GM19193 (cell line): Measurements from ENCODE around the gene SNRPA.

Experiments
- POLR2A ChIP-seq: IDR thresholded peaks from 4 replicates; pipeline ENCODE4 v1.6.1; 2011; ENCODE audit not compliant: insufficient read depth, insufficient read length; ENCODE audit errors: extremely low read depth

The SNRPA gene

GRCh38 chr19:40810649-40811408 is 59.8 kb downstream of the SNRPA start:
- peak; percentile 8 for TF ChIP-seq POLR2A

DNA sequence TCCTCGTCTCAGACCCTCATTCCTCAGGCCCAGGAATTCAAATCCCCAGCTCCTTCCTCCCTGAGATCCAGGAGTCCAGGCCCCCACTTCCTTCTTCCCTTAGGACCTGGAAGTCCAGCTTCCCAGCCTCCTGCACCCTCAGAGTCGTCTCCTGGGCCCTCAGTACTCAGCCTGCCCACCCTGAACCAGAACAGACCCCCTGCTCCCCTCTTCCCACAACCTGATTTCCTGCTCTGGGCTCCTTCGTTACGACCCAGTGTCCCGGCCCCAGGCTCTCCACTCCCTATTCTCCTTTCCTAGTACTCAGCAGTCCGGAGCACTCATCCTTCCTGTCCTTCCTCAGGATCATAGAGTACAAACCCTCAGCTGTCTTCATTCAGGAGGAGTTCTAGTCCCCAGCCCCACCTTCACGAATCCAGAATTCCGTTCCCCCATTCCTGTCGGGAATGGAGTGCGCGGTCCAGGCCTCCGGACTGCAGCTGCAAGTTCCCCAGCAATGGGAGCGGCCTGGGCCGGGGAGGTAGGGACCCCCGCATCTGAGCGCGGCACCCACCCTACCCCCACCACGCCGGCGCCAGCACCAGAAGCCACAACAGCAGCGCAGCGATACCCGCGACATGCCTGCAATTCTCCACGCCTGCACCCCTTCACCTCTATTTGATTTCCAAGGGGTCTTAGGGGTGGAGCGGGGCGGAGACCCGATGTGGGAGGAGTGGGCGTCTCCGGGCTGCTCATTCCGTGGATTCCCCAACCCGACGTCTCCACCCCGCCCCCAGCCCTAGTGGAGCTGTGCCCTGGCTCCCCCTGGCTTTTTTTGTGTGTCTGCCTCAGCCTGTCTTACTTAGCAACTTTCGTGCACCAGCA is 60.7 kb downstream of the SNRPA start:
- TF ChIP-seq POLR2A, result no peak

DNA sequence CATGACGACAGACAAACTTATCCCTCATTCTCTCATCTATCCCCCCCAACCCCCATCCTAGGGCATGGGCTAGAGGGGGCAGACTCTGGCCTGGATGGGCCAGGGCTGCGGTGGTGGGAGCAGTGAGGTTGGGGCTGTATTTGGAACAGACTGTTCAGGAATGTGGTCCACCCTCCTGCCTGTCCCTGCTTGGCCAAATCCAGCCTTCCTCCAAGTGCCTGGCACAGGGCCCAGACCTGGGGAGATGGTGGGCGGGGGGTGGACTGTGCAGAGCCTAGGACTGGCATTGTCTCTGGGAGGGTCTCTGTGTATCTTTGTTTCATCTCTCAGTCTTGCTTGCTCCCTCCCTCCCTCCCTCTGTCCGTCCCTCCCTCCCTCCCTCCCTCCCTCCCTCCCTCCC is 62.2 kb downstream of the SNRPA start:
- no peak for TF ChIP-seq POLR2A
